ENCODE results near the gene HDGF.

Gene HDGF

DNA sequence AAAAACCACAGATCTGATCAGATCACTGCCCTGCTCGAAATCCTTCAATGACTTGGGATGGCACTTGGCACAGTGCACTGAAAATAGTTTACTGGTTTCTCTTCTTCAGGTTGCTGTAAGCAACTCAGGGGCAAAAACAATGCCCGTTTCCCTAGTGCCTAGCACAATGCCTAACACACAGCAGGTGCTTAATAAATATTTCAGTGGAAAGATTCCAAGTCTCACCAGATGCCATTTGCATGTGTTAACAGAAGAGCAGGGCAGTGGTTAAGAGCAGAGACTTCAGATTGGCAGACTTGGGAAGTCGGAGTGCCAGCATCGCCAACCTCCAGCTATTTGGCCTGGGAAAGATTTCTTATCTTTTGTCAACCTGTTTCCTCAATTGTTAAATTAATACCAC lies 34.1 kb downstream of the HDGF start:
- DNase-seq: no peak

DNA sequence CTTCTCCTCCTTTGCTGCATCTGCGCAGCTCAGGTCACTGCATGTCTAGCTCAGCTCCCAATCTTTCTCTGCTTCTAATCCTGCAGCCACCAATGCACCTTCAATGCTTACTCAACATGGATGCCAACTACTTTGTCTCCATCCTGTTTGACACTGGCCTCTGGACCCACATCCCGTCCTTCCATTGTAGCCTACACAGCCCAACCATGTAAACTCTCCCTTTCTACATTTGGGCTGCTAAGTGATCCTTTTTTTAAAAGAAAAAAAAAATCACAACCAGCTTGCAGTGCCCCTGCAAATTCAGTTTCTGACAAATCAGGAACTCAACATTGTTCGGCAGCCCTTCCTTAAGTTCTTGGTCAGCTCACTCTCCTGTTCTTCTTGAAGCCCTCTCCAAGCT lies 36.6 kb downstream of the HDGF start:
- DNase-seq: peak; percentile 19

DNA sequence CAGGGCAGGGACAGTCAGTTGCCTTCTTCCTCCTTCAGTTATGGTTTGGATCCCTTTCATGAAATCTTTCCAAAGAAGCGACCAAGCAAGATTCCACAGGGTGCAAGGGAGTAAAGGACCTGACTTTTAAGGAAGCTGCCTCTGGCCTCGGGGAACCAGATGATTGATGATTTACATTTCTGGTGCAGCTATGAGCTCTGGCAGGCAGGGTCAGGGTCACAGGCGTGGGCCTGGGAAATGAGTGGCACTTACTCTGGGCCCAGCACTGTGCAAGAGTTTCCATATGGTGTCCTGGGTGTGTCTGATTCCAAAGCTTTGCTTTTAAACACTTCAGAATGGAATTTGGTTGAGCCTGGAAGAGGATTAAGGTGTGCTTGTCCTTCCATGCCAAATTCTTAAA lies 38.8 kb downstream of the HDGF start:
- DNase-seq: no peak

DNA sequence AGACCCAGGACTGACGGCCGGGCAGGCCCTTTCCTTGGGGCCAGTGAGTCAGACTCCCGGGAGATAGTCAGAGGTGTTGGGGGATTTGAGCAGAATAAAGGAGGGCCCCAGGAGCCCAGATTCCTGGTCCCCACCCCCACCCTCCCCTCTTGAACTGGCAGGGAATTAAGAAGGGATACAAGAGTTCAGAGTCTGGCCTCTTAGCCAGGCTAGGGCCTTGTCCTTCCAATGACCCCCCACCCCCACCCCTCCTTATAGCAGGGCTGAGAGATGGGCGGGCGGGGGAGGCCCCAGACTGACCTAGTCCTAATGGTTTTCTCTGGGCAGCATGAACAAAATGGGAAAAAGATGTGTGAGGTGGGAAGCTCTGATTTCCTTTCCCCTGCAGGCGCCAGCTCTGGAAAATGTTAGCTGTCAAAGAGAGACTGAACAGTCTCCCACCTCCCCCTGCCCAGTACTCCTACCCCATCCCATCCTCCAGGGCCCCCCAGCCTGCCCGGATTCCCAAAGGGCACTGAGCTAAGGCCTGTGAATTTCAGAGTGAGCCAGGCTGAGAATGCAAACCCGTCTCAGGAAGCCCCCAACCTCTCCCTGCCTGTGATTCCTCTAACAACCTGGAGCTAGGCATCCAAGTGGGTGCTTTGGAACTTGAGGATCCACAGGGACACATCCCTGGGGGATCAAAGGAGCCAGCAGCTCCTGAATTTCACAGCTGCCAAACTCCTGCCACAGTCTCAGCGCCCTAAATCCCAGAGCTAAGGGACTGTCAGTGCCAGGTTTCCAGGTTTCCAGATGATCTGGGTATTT lies 40.3 kb downstream of the HDGF start:
- DNase-seq: peak; percentile 79

DNA sequence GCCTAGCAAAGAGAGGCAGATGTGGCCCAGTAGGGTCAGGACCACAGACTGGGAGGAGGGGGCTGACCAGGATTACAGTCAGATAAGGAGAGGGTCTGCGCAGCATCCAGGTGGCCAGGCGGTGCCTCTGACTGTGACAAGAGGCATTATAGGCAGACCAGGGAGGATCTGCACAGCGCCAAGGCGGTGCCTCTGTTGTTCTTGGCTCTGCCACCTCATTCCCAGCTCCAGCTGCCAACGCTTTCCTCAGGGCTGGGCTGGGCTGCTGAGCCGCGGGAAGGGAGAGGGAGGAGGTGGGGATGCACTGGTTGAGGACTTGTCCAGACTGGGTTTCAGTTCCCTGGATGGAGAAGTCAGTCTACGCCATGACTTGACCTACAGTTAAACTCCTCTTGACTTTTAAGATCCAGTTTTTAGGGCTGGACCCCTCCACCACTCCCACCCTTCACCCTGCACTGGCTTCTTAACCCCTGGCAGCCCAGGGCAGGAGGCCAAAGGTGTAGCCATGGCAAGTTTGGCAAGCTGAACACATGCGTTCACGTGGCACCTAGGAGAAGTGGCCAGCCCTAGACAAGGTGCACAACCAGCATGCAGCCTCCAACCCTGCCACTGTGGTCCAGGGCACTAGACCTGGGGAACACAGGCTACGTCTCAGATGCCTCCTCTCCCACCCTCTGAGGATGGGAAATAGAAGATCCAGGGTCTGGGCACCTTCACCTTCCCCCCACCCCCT lies 41.6 kb downstream of the HDGF start:
- peak; percentile 85 for DNase-seq

DNA sequence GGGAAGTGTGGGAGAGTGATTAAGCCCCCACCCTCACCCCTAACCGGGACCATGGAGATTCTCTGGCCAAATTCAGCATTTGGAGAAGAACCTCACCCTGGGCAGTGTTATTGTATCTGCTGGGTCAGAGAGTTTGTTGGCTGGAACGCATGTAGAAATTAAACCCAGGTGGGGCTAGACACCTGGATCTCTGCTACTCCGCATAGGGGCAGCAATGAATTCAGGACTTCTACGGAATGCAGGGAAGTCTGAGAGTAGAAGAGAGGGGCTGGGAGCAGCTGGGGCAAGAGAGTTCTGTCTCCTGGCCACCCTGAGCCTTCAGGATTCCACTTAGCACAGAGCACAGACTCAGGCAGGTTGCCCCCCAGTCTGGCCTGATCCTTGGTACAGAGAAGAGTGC lies 42.4 kb downstream of the HDGF start:
- DNase-seq: no peak

DNA sequence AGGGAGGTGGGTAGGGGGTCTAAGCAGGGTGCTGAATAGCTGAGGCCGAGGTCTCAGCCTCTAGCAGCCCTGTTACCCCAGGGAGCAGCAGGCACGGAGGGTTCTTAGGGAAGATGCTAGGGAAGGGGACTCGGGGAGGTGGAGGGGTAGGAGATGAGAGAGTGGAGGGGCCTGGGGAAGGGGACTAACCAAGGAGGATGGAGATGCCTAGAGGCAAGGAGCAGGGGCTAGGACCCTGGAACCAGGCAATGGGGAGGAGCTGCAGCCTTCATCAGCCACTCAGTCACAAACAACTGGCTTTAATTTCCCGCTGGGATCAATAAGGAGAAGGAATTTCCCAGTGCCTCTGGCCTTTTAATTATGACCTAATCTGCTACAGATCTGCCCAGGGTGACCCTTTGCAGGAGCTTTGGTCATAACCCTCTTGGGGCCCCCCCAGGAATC lies 43.2 kb downstream of the HDGF start:
- no peak for DNase-seq

DNA sequence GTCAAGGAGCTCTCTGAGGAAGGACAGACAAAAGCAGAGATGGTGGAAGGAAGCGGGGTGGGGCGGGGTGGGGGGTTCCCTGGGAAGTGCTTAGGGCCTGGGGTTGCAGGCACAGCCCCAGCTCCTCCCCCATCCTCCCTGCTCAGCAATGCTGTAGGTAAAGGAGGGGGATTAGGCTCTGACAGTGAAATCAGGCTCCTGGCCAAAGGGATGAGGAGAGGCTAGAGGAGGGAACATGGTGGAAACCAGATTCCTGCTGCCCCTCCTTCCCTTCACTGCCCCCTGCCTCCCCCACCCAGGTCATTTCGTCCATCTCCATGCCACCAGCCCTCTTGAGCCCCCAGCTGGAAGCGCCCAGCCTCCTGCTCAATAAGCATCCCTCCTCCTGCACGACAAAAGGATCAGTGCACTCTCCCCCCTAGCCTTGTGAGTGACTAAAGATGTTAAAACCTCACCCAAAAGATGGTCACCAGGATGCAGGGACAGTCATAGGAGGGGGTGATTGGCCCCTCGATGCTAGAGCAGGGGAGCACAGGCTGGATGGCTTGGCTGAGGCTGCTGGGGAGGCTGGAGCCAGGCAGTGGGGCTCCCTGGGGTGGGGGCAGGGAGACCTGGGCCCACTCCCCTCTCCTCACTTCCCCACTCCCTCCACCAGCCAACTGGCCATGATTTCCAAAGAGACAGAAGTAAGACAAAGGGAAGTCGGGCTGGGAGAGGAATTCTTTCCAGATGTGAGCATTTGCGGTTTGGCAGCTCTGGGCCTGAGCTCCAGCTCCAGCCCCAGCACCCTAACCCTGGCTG lies 43.9 kb downstream of the HDGF start:
- DNase-seq: peak; percentile 87

DNA sequence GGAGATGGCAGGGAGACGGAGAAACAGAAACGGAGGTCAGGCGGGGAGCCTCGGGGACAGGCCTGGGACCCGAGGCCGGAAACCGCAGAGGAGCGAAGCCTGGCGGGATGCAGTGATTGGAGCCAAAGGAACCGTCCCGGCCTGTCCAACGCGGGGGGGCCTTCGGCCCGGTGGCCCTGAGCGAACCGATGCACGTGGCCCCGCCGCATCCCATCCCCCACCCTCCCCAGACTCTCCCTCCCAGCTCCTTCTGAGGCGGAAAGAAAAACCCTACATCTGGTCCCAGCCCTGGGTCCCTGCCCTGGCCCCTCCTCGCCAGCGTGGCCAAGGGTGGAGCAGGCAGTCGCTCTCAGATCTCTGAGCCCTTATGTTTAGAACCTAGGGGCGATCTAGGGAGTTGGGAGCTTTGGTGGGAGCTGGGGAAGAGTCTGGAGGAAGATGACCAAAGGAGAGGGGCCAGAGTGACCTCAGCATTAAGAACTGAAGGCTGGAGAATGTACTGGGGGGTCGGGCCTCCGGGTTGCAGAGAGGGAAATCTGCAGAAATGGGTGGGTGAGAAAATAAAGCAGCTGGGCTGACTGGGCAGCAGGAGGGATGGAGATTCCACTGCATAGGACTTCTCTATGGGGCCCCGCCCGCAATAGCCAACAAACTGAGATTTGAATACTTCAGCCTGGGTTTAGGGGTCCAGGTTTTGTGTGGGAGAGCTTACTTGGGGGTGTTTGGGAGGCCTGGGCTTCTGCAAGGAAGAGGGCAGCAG lies 44.6 kb downstream of the HDGF start:
- DNase-seq: peak; percentile 93

DNA sequence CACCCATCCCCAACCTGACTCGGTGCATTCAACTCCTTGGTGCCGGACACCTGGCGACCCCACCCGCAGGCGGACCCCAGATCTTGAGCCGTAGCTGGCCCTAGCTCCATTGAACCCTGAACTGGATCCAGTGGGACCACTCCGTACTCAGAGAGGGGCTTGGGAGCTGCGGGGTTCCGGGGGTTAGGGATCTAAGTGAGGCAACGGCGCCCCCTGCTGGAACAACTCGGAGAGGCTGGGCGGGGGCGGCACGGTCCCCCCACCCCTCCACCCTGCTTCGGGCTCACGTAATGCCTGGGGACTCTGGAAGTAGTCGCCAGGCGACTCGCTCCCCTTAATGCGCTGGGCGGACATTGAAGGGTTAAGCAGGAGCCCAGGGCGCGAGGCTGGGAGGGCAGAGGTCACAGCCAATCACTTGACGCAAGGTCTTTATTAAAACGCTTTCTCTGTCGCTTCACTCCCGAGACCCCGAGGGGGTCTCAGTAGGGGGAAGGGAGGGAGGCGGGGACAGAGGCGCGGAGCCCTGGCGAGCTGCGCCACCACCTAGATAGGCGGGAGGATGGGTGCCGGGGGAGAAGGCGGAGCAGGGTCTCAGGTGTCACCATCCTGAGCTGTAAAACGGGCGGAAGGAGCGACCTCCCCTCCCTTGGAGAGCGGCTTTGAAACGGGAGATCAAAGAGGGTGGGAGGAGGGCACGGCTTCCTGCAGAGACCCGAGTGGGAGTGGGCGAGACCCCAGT lies 45.4 kb downstream of the HDGF start:
- peak; percentile 90 for DNase-seq

DNA sequence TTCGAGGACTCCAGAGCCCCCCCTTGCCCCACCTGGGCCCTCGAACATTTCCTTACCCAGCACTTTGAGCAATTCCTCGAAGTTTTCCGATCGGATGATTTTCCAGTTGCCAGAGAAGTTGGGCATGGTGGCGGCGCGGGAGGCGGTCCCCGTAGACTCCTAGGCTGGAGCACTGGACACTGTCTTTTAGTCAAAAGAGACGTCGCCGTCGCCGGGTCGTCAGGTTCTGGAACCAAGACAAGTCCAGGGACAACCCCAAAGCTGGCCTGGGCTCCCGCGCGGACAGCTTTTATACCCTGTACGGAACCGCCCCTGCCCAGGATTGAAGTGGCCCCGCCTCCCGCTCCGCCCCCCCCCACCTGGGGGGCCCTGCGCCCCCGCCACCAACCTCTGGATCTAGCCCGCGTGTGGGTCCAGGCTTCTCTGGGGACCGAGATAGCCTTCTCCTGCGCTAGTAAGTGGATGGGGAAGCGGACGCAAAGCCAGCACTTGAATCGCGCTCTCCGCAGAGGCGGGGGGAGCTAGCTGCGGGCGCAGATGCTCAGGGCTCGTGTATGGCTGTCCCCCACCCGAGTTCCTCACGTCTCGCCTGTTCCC lies 46.1 kb downstream of the HDGF start, which contains the start of gene CRABP2:
CRABP2 (minus strand) TSS at position 263 of the 597 bp plus-strand sequence; CDS start at position 126, 137 bp downstream.
- DNase-seq: peak; percentile 88

DNA sequence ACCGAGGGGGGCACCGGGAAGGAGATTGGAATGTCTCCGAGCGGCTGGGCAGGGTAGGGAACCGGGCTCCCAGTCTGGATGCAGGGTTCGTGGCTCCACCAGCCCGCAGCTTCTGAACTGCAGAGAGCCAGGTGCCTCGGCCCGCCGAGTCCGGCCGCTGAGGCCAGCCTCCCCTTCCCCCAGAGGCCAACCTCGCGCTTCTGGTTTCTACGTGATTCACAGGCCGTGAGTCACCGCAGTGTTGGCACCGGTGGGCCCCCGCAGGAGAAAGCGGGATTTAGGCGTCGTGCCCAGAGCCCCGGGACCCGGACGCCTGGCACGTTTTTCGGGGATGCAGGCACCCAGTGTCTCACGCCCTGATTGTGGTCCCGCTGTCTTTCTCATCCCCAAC lies 46.5 kb downstream of the HDGF start:
- DNase-seq: peak; percentile 61

DNA sequence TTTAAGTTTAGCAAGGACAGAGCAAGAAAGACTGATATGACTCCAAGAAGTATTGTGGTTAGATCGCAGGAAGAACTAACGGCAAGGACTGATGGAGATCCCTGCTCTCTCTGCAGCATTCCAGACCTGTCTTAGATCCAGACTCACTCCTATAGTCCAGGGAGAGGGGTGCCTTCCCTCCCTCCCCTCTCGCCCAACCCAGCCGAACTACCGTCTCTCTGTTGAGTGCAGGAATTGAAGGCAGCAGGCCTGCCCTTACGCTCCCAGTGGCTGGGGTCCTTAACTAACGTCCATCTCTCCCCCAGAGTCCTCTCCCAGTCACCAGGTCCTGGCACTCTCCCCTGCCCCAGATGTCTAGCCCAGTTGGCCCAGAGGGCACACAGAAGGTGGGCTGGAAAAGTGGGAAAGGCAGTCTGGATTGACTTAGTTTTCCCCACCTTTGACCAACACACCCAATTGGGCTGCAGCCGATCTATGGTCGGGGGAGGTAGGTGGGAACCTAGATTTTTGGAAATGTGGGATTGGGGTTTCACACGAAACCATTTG lies 47.2 kb downstream of the HDGF start:
- DNase-seq: no peak

DNA sequence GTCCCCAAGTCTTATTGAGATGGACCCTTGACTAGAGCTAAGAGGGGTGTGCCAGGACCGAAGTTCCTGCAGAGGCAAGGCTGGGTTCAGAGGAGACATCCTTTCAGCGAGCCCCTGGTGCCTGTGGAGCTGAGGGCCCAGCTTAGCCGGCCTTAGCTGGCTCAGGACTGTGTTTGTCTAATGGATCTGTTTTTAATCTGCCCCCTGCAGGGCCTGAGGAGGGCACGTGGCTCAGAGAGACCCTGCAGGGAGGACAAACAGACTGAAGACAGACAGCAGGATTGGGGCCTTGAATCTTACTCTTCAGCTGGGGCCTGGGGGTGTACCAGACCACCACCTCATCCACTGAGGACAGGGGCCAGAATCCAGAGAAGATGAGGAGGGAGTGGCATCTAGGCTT lies 47.7 kb downstream of the HDGF start:
- DNase-seq: no peak

DNA sequence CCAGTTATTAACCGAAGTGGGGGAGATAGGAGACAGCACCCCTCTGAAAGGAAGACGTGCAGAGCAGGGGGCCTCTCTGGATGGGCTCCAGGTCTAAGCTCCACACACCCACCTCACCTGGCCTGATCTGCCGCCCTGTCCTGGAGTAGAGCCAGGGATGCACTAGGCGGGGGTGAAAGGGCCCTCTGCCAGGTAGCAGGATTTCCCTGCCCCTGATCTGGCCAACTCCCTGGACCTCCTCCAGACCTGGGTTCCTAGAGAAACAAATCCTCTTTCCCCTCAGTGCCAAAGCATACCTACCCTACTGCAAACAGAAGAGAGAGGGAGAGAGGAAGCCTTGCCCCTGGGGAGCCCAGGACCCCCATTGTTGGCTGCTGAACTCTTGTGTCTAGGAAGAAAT lies 48.1 kb downstream of the HDGF start:
- no peak for DNase-seq

DNA sequence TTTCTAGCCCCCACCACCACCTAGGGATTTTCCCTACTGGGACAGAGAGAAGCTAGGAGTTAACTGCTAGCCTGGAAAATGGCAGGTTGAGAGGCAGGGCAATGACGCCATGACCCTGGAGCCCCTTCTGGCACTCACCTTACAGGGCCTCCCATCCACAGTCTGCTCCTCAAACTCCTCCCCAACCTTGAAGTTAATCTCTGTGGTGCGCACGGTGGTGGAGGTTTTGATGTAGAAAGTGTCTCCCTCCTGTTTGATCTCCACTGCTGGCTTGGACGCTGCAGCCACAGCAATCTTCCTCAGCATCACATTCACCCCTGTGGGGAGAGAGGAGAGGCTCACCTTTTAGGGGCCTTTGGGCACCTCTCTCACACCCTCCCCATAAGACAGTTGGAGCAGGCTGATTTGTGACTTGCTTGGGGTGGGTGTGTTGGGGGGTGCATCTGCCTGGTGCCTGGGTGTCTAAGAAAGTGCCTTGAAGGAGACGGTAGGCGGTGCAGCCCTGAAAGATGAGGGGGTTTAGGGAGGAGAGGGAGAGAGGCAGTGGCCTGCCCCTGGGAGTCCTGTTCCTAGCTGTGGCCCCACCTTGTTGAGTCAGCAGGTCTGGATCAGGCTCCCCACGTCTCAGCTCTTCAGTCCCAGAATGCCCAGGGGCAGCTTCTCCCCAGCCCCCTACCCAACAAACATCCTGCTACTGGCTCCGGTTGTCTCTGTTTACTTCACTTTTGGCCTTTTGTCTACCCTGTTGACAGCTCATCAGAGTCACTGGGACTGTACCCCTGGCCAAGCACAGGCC lies 50.5 kb downstream of the HDGF start:
- no peak for DNase-seq

DNA sequence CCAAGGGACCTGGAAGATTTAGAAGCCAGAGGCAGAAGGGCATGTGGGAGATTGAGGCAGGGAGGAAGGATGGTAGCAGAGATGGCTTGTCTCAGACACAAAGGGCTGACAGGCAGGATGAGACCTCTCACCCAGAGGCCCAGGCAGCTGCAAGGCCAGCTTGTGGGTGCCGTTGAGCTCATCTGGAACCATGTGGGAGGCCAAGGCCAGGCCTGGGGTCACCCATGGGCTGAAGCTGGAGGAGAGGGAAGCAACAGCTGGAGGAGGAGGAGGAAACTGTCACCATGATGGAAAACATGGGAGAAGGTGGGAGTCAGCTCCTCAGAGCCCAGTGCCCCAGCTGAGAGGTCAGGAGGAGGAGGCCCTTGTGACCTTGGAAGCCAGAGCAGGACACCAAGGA lies 52.5 kb downstream of the HDGF start:
- DNase-seq: no peak

DNA sequence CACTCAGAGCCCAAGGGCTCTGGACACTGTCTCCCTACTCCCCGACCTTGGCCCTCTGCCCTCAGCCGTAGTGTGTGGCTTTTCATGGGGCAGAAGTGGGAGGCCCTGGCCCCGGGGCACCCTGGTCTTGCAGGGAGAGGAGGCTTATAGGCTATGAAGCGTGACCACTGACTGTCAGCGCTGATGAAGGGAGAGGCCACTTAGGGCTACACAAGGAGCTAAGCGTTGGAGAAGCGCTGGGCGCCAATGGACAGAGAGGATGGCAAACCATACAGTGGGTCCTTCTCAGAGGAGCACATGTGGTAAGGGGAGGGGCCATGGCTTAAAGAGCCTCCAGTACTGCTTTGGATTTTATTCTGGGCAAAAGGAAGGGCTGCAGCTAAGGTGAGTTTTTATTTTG lies 54.0 kb downstream of the HDGF start:
- DNase-seq: no peak

DNA sequence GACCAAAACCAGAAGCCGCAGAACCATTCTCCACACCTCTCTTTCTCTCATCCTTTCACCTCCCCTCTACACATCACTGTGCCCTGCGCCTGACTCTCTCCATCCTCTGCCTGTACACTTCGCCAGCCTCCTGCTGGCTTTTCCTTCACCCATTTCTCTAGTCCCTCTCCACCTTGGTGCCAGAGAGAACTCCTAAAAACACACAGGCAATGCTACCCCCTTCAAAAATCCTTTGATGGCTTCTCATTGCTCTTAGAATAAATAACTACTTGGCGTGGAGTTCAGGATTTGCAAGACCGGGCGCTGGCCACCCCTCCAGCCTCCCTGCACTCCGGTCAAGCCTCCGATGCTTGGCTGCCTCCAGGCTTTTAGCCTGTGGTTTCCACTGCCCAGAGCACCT lies 54.7 kb downstream of the HDGF start:
- no peak for DNase-seq

DNA sequence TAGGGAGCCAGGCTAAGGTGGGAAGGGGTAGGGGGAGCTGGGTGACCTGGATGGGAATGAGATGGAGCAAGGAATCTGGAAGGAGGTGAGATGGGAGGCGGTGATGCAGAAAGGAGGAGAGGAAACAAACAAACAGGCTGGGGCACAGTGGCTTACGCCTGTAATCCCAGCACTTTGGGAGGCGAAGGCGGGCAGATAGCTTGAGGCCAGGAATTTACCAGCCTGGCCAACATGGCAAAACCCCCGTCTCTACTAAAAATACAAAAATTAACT lies 56.8 kb downstream of the HDGF start:
- DNase-seq: no peak
